GM23338 (cell line): ENCODE results near the gene STRIP1. TPM values are rescaled to one million over a fixed set of nuclear protein-coding genes. Genes with fewer than 3 reads are reported as not detected.

Experiments used
- ATAC-seq: fragments of 200-7000 bp; cut with Tn5 transposase; 3 replicates; pipeline ENCODE4 v1.9.1; 2020
- DNase-seq: peaks from one replicate; pipeline ENCODE4 v3.0.0-alpha.2; 2015; ENCODE audit warnings: low spot score
- H2AFZ ChIP-seq: fragments of 200-600 bp; sonication (generic); 2 replicates; pipeline ENCODE4 v1.8.0; 2016; ENCODE audit warnings: antibody characterized with exemption, mild to moderate bottlenecking, moderate library complexity
- H3F3A ChIP-seq: fragments of 200-600 bp; sonication (generic); replicated peaks from 2 replicates; pipeline ENCODE4 v1.8.0; 2017; ENCODE audit warnings: antibody characterized with exemption, mixed run types, low read depth
- H3K27ac ChIP-seq: fragments of 200-600 bp; sonication (generic); 2 replicates; pipeline ENCODE4 v1.6.1; 2016; ENCODE audit warnings: low read depth
- H3K27me3 ChIP-seq: fragments of 200-600 bp; sonication (generic); 2 replicates; pipeline ENCODE4 v1.8.0; 2016; ENCODE audit warnings: mild to moderate bottlenecking, mixed run types, moderate library complexity; ENCODE audit not compliant: insufficient read depth
- H3K36me3 ChIP-seq: fragments of 200-600 bp; sonication (generic); 2 replicates; pipeline ENCODE4 v1.8.0; 2016; ENCODE audit warnings: mild to moderate bottlenecking; ENCODE audit not compliant: insufficient read depth
- H3K4me1 ChIP-seq: fragments of 200-600 bp; sonication (generic); 2 replicates; pipeline ENCODE4 v1.8.0; 2016; ENCODE audit warnings: mild to moderate bottlenecking, moderate library complexity; ENCODE audit not compliant: insufficient read depth
- H3K4me2 ChIP-seq: fragments of 200-600 bp; sonication (generic); 2 replicates; pipeline ENCODE4 v1.7.1; 2017; ENCODE audit warnings: mixed run types
- H3K4me3 ChIP-seq: fragments of 200-600 bp; sonication (generic); 2 replicates; pipeline ENCODE4 v1.6.1; 2016; ENCODE audit warnings: mixed run types
- H3K79me2 ChIP-seq: fragments of 200-600 bp; sonication (generic); replicated peaks from 2 replicates; pipeline ENCODE4 v1.8.0; 2017; ENCODE audit warnings: mild to moderate bottlenecking; ENCODE audit not compliant: insufficient read depth
- H3K9me2 ChIP-seq: fragments of 200-600 bp; sonication (generic); 2 replicates; pipeline ENCODE4 v1.8.0; 2017; ENCODE audit not compliant: insufficient read depth
- H4K20me1 ChIP-seq: fragments of 200-600 bp; sonication (generic); replicated peaks from 2 replicates; pipeline ENCODE4 v1.8.0; 2017; ENCODE audit warnings: mild to moderate bottlenecking; ENCODE audit not compliant: insufficient read depth
- H3K27ac Mint-ChIP-seq: 2 replicates; pipeline ENCODE4 v1.8.0; 2020; ENCODE audit warnings: inconsistent platforms, mild to moderate bottlenecking, moderate library complexity, mixed read lengths
- H3K27me3 Mint-ChIP-seq: 3 replicates; pipeline ENCODE4 v1.8.0; 2022; ENCODE audit warnings: low read depth, mild to moderate bottlenecking, moderate library complexity, mixed read lengths, inconsistent platforms; ENCODE audit not compliant: insufficient read depth, poor library complexity
- H3K36me3 Mint-ChIP-seq: 3 replicates; pipeline ENCODE4 v1.8.0; 2021; ENCODE audit warnings: low read depth, mild to moderate bottlenecking, inconsistent platforms, moderate library complexity, mixed read lengths
- H3K4me1 Mint-ChIP-seq: 3 replicates; pipeline ENCODE4 v1.8.0; 2020; ENCODE audit warnings: mild to moderate bottlenecking, inconsistent platforms, mixed read lengths
- H3K4me3 Mint-ChIP-seq: 3 replicates; pipeline ENCODE4 v1.8.0; 2021; ENCODE audit warnings: moderate library complexity, mild to moderate bottlenecking, inconsistent platforms, mixed read lengths
- H3K9me3 Mint-ChIP-seq: 3 replicates; pipeline ENCODE4 v1.8.0; 2020; ENCODE audit warnings: moderate library complexity, mild to moderate bottlenecking, inconsistent platforms, mixed read lengths
- CREB1 ChIP-seq: fragments of 250-450 bp; sonication (Bioruptor Pico); IDR thresholded peaks from 2 replicates; pipeline ENCODE4 v1.5.0; 2020; ENCODE audit warnings: low read depth, mild to moderate bottlenecking, moderate library complexity
- CTCF ChIP-seq, 2 experiments: fragments of 200-600 bp in 1 of 2; sonication (generic) in 1 of 2; conservative IDR thresholded peaks; 2 replicates each; pipeline versions ENCODE4 v1.5.1 to v1.6.1; 2016 to 2017; ENCODE audit warnings: antibody characterized with exemption in 2 of 2, low read depth in 2 of 2, mild to moderate bottlenecking in 2 of 2, moderate library complexity in 1 of 2
- ETS1 ChIP-seq: IDR thresholded peaks from 2 replicates; pipeline ENCODE4 v1.6.1; 2016; ENCODE audit warnings: antibody characterized with exemption
- EZH2 ChIP-seq: fragments of 200-600 bp; sonication (generic); IDR thresholded peaks from one replicate; pipeline ENCODE4 v1.8.0; 2017; ENCODE audit warnings: antibody characterized with exemption, mild to moderate bottlenecking, low read depth; ENCODE audit not compliant: unreplicated experiment
- EZH2phosphoT487 ChIP-seq: fragments of 200-600 bp; sonication (generic); IDR thresholded peaks from one replicate; pipeline ENCODE4 v1.8.1; 2018; ENCODE audit warnings: antibody characterized with exemption; ENCODE audit not compliant: unreplicated experiment
- JUNB ChIP-seq: IDR thresholded peaks from one replicate; pipeline ENCODE4 v1.6.1; 2016; ENCODE audit warnings: antibody characterized with exemption; ENCODE audit not compliant: unreplicated experiment
- NANOG ChIP-seq: IDR thresholded peaks from 2 replicates; pipeline ENCODE4 v1.6.1; 2016; ENCODE audit warnings: antibody characterized with exemption, borderline replicate concordance
- POLR2AphosphoS5 ChIP-seq: IDR thresholded peaks from 2 replicates; pipeline ENCODE4 v1.6.1; 2016; ENCODE audit warnings: antibody characterized with exemption, low read depth
- STAT1 ChIP-seq: IDR thresholded peaks from one replicate; pipeline ENCODE4 v1.6.1; 2016; ENCODE audit warnings: antibody characterized with exemption; ENCODE audit not compliant: unreplicated experiment
- ZNF114 ChIP-seq: fragments of 250-450 bp; sonication (Bioruptor Pico); IDR thresholded peaks from 2 replicates; pipeline ENCODE4 v1.5.0; 2020; ENCODE audit warnings: mild to moderate bottlenecking, moderate library complexity
- ZNF331 ChIP-seq: fragments of 250-450 bp; sonication (Bioruptor Pico); IDR thresholded peaks from 2 replicates; pipeline ENCODE4 v1.5.0; 2020; ENCODE audit warnings: low read depth, mild to moderate bottlenecking, moderate library complexity
- ZNF462 ChIP-seq: fragments of 250-450 bp; sonication (Bioruptor Pico); IDR thresholded peaks from 2 replicates; pipeline ENCODE4 v1.5.0; 2020; ENCODE audit warnings: mild to moderate bottlenecking, moderate library complexity
- polyA plus RNA-seq: library from polyadenylated mRNA; unstranded; fragments of >200 nt; fragmentation: Nextera tagmentation; extraction: Ambion mirVana; gene quantifications from 2 replicates; pipeline ENCODE4 v1.2.1, GENCODE V29; 2016
- total RNA-seq: library from RNA; depleted of rRNA; stranded (reverse); fragments of >200 nt; shearing (Covaris generic); gene quantifications from 2 replicates; pipeline ENCODE4 v1.2.3, GENCODE V29; 2014

Gene STRIP1
- total and polyA plus RNA-seq, 2 experiments from 2014 or later: 17.2 to 50.6 TPM

- TF ChIP-seq ETS1 (no peak), ZNF114 (CRISPR knock-in tag) (no peak)
Measured at GRCh38 chr1:110092991-110093390, 58.6 kb downstream of the STRIP1 start (continued).

GRCh38 chr1:110094931-110095654 is 60.7 kb downstream of the STRIP1 start:
- ATAC-seq (no peak), DNase-seq (no peak)
- Histone ChIP-seq H3K4me1 (no peaks in the 10 kb centered on the region), H3K36me3 (no peaks in the 10 kb centered on the region), H2AFZ (no peak overlapping the region), H3K79me2 (no peaks in the 10 kb centered on the region), H3K27me3 (no peaks in the 10 kb centered on the region), H3K4me2 (no peak overlapping the region), H3K27ac (no peak overlapping the region), H3K9me2 (no peaks in the 10 kb centered on the region), H3K4me3 (no peak overlapping the region), H4K20me1 (no peaks in the 10 kb centered on the region), H3F3A (no peaks in the 10 kb centered on the region)
- no peaks in the 10 kb centered on the region for H3K9me3 Mint-ChIP-seq
- H3K4me3 Mint-ChIP-seq: no peak overlapping the region
- no peak overlapping the region for H3K27ac Mint-ChIP-seq
- H3K27me3 Mint-ChIP-seq: peaks cover 12% of the 10 kb centered on the region
- H3K4me1 Mint-ChIP-seq: 0 out of 3 replicates have a peak, but pooled peaks cover 3% of the 10 kb centered on the region
- no peaks in the 10 kb centered on the region for H3K36me3 Mint-ChIP-seq
- TF ChIP-seq NANOG (no peak), ZNF114 (CRISPR knock-in tag) (no peak), POLR2AphosphoS5 (no peak), EZH2phosphoT487 (no peak), ZNF331 (no peak), EZH2 (no peak), JUNB (no peak), STAT1 (no peak), CTCF (conservative IDR thresholded peaks at IDR 0.05; ENCODE audit: low read depth in 2 of 2) (no peak), CREB1 (CRISPR knock-in tag) (no peak), ZNF462 (no peak), ETS1 (no peak)
